KMS-11 (cell line): ENCODE measurements around the gene NOP9.

Source experiments
- H2AFZ ChIP-seq: fragments of 200-600 bp; sonication (generic); 2 replicates; pipeline ENCODE4 v1.6.1; 2016; ENCODE audit warnings: antibody characterized with exemption, mixed run types, low read depth
- H3K27ac ChIP-seq: fragments of 200-600 bp; sonication (generic); 2 replicates; pipeline ENCODE4 v1.6.1; 2016; ENCODE audit warnings: mild to moderate bottlenecking, mixed run types
- H3K27me3 ChIP-seq: fragments of 200-600 bp; sonication (generic); 2 replicates; pipeline ENCODE4 v1.6.1; 2017; ENCODE audit warnings: mild to moderate bottlenecking, low read depth, mixed run types, moderate library complexity; ENCODE audit not compliant: insufficient read depth
- H3K36me3 ChIP-seq: fragments of 200-600 bp; sonication (generic); 2 replicates; pipeline ENCODE4 v1.6.1; 2017; ENCODE audit warnings: mild to moderate bottlenecking, mixed run types; ENCODE audit not compliant: insufficient read depth
- H3K4me1 ChIP-seq: fragments of 200-600 bp; sonication (generic); 2 replicates; pipeline ENCODE4 v1.6.1; 2016; ENCODE audit warnings: mild to moderate bottlenecking, low read depth, mixed run types; ENCODE audit not compliant: poor library complexity, severe bottlenecking
- H3K4me2 ChIP-seq: fragments of 200-600 bp; sonication (generic); 2 replicates; pipeline ENCODE4 v1.7.0; 2016; ENCODE audit warnings: mild to moderate bottlenecking, mixed run types
- H3K4me3 ChIP-seq: fragments of 200-600 bp; sonication (generic); IDR thresholded peaks from 2 replicates; pipeline ENCODE4 v1.6.1; 2017; ENCODE audit warnings: low read depth, low read length, mixed read lengths; ENCODE audit not compliant: insufficient read depth
- H3K79me2 ChIP-seq: fragments of 200-600 bp; sonication (generic); 2 replicates; pipeline ENCODE4 v1.6.1; 2016; ENCODE audit warnings: low read depth, mixed run types; ENCODE audit not compliant: insufficient read depth
- H3K9ac ChIP-seq: fragments of 200-600 bp; sonication (generic); 2 replicates; pipeline ENCODE4 v1.6.1; 2016; ENCODE audit warnings: mild to moderate bottlenecking, mixed run types
- H4K20me1 ChIP-seq: fragments of 200-600 bp; sonication (generic); 2 replicates; pipeline ENCODE4 v1.6.1; 2016; ENCODE audit warnings: mild to moderate bottlenecking, mixed run types; ENCODE audit not compliant: insufficient read depth
- TF ChIP-seq, protein P1 (sequence below): fragments of 200-600 bp; sonication (generic); conservative IDR thresholded peaks from 2 replicates; pipeline ENCODE4 v1.6.1; 2017; ENCODE audit warnings: low read depth, mild to moderate bottlenecking, antibody characterized with exemption, low read length, moderate library complexity, mixed read lengths

NOP9 gene, protein sequence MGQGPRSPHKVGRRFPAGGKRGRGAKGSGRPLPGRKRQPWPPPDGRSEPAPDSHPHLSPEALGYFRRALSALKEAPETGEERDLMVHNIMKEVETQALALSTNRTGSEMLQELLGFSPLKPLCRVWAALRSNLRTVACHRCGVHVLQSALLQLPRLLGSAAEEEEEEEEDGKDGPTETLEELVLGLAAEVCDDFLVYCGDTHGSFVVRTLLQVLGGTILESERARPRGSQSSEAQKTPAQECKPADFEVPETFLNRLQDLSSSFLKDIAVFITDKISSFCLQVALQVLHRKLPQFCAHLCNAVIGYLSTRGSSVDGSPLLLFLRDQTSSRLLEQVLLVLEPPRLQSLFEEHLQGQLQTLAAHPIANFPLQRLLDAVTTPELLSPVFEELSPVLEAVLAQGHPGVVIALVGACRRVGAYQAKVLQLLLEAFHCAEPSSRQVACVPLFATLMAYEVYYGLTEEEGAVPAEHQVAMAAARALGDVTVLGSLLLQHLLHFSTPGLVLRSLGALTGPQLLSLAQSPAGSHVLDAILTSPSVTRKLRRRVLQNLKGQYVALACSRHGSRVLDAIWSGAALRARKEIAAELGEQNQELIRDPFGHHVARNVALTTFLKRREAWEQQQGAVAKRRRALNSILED

DNA sequence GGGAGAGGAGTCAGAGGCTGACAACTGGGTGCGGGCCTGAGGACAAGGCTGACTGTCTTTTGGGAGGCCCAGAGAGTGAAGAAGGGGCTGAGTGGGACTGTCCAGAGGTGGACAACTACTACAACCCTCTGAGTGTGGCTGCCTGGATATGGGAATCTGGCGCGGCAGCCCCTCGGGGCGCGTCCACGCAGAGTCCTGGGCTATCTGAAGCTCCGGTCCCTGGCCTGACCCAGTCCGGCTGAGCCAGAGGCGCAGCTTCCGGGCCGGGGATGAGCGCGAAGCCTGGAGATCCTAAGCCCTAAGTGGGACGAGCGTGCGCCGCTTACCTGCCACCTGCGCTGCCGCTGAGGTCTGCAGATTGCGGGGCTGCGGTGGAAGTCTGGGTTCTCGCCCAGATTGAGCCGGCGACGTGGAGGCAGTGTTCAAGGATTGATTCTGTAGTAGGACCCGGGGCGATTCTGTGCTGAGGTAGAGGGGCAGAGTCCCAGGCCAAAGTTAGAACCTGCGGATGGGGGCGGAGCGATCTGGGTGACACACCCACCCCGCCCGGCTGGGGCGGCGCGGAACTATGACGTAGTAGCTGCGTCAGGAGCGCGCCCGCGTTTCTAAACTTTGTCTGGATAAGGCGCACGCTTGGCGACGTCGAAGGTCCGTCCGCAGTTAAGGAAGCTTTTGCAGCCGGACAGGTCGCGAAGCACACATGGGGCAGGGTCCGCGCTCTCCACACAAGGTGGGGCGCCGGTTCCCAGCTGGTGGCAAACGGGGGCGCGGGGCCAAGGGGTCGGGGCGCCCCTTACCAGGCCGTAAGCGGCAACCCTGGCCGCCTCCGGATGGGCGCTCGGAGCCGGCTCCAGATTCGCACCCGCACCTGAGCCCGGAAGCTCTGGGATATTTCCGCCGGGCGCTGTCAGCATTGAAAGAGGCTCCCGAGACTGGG is at the start of gene NOP9, which contains the start of gene DHRS1:
Gene NOP9 (plus strand): TSS at position 596 of the 937 bp plus-strand sequence. CDS start 105 bp downstream, at position 701.
Gene DHRS1 (minus strand): TSS at position 526 of the 937 bp plus-strand sequence. CDS start 674 bp downstream, outside the sequence.
- Histone ChIP-seq H3K9ac (peak within 1 kb of the TSS; percentile 55; the same call in 1 of the 2 replicates), H3K27ac (peak within 1 kb of the TSS; percentile 45), H3K27me3 (no peaks in the 10 kb centered on the region), H3K4me2 (peak within 1 kb of the TSS; percentile 78), H3K4me3 (no peak within 1 kb of the TSS), H4K20me1 (no peaks in the 10 kb centered on the region), H3K36me3 (no peaks in the 10 kb centered on the region), H3K79me2 (peaks cover 12% of the 10 kb centered on the region; the same call in 1 of the 2 replicates), H3K4me1 (peaks cover 14% of the 10 kb centered on the region), H2AFZ (peak within 1 kb of the TSS; percentile 66)
- TF ChIP-seq, protein P1, sequence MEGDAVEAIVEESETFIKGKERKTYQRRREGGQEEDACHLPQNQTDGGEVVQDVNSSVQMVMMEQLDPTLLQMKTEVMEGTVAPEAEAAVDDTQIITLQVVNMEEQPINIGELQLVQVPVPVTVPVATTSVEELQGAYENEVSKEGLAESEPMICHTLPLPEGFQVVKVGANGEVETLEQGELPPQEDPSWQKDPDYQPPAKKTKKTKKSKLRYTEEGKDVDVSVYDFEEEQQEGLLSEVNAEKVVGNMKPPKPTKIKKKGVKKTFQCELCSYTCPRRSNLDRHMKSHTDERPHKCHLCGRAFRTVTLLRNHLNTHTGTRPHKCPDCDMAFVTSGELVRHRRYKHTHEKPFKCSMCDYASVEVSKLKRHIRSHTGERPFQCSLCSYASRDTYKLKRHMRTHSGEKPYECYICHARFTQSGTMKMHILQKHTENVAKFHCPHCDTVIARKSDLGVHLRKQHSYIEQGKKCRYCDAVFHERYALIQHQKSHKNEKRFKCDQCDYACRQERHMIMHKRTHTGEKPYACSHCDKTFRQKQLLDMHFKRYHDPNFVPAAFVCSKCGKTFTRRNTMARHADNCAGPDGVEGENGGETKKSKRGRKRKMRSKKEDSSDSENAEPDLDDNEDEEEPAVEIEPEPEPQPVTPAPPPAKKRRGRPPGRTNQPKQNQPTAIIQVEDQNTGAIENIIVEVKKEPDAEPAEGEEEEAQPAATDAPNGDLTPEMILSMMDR = no peak

DNA sequence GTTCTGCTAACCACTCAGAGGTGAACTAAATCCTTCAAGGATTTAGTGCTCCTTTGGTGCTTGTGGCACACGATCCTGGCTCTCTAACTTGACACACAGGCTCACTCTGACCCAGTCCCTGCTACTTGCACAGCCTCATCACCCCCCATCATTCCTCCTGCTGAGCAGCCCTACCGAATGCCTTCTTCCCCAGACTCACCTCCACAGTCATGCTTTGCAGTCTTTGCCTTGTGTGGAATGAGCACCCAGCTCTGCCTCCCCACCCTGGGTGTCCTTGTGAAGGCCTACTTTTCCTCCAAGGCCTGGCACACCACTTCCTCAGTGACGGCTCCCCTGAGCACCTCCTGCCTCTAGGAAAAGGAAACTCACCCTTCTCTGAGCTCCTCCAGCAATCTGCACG is 49.3 kb upstream of the NOP9 start:
- no peaks in the 10 kb centered on the region for H3K79me2 ChIP-seq
- no peak overlapping the region for H3K4me3 ChIP-seq
- no peak overlapping the region for H2AFZ ChIP-seq
- H3K4me1 ChIP-seq = peaks cover 20% of the 10 kb centered on the region
- no peaks in the 10 kb centered on the region for H4K20me1 ChIP-seq
- TF ChIP-seq, protein P1 = no peak
- H3K36me3 ChIP-seq = no peaks in the 10 kb centered on the region
- no peaks in the 10 kb centered on the region for H3K27me3 ChIP-seq
- no peak overlapping the region for H3K4me2 ChIP-seq
- H3K9ac ChIP-seq = no peak overlapping the region
- H3K27ac ChIP-seq = no peak overlapping the region

DNA sequence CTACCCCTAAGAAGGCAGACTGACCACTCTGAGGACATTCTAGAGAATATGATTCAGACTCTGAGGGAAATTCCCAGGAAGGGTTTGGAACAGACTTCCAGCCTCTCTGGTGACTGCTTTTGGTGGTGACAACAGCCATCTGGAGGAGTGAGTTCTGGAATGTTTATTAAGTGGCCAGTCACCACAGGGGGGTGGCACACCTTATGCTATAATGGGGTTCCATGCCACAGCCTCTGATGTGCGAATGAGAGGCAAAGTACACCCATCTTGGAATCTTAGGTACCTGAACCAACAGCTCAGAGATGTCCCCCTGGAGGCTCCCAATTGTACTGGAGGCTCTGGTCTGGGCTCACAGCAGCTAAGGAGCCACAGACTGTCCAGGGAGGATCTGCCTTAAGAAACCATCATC is 47.8 kb upstream of the NOP9 start:
- H3K36me3 ChIP-seq = no peaks in the 10 kb centered on the region
- H3K79me2 ChIP-seq = no peaks in the 10 kb centered on the region
- no peak overlapping the region for H3K9ac ChIP-seq
- no peaks in the 10 kb centered on the region for H3K27me3 ChIP-seq
- H3K4me2 ChIP-seq = no peak overlapping the region
- H4K20me1 ChIP-seq = no peaks in the 10 kb centered on the region
- H2AFZ ChIP-seq = no peak overlapping the region
- H3K4me1 ChIP-seq = peaks cover 8% of the 10 kb centered on the region
- TF ChIP-seq, protein P1 = no peak
- no peak overlapping the region for H3K27ac ChIP-seq
- H3K4me3 ChIP-seq = no peak overlapping the region

DNA sequence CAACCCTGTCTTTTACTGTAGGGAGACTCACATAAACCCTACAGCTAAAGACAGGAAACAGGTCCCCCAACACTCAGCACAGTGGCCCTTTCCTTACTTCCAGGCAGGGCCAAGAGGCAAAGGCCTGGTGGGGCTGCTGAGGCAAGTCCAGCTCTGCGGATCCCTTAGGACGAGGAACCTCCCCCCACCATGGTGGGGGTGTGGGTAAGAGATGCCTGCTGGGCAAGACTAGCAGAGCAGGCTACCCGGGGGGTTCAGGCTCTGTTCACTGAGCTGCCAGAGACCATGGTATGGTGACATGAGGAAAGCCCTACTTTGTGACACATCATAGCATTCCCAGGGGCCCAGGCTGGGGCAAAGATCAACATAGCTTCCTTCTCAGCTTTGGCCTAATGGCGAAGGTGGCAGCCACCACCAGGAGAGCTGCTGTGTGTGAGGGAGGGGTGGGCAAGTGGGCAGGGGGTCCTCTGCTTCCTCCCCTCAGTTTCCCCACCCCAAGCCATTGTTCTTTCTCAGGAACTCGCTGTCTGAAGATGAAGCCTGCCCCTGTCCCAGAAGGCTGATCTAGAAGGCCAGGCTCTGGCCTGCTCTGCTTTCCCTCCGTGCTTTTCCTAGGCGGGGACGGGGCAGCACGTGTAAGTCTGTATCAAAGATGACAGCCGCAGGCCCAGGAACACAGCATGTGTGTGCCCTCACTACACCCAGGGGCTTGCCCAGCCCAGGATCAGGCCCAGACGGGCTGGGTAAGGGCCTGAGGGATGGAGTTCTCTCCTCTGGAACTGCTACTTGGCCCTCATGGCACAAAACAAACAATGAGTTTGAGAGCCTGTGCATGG is 47.1 kb upstream of the NOP9 start:
- no peaks in the 10 kb centered on the region for H3K79me2 ChIP-seq
- H3K27ac ChIP-seq = no peak overlapping the region
- H3K9ac ChIP-seq = no peak overlapping the region

More for the DNA sequence above, 47.1 kb upstream of the NOP9 start:
- H3K27me3 ChIP-seq = no peaks in the 10 kb centered on the region
- H2AFZ ChIP-seq = no peak overlapping the region
- H4K20me1 ChIP-seq = no peaks in the 10 kb centered on the region
- H3K4me1 ChIP-seq = peaks cover 2% of the 10 kb centered on the region
- H3K4me3 ChIP-seq = no peak overlapping the region
- no peaks in the 10 kb centered on the region for H3K36me3 ChIP-seq
- TF ChIP-seq, protein P1 = no peak
- no peak overlapping the region for H3K4me2 ChIP-seq
